Erythroblast (primary cell): ENCODE data around the gene ARL4D.

ENCODE experiments used
- GATA1 ChIP-seq: IDR thresholded peaks from 2 replicates; pipeline ENCODE4 v1.6.1; 2011; ENCODE audit warnings: low read depth, mild to moderate bottlenecking, control low read depth, low read length, moderate library complexity
- POLR2A ChIP-seq: IDR thresholded peaks from 2 replicates; pipeline ENCODE4 v1.6.1; 2011; ENCODE audit warnings: mild to moderate bottlenecking, low read length

DNA sequence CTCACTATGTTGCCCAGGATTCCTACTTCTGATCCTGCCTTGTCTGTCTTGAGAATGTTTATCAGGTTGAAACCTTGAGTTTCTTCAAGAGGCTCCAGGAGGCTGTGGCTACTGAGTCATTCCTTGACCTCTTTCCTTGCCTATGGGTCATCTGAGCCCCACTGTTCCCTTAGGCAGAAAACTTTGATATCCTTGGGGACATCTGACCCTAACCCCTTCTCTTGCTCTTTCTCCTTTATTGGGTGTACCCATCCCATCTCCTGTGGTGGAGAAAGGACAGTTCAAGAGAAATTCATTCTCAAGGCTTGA lies 12.5 kb downstream of the ARL4D start:
- TF ChIP-seq POLR2A (no peak), GATA1 (no peak)
